SIG-M5 treated with dmso at 0.1 percent for 504 hours (cell line): ENCODE measurements around the gene CHAF1B.

Source experiments
- DNase-seq: peaks from one replicate; lab custom pipeline; 2025; ENCODE audit not compliant: unreplicated experiment; lab: John Stamatoyannopoulos, UW

CHAF1B gene

DNA sequence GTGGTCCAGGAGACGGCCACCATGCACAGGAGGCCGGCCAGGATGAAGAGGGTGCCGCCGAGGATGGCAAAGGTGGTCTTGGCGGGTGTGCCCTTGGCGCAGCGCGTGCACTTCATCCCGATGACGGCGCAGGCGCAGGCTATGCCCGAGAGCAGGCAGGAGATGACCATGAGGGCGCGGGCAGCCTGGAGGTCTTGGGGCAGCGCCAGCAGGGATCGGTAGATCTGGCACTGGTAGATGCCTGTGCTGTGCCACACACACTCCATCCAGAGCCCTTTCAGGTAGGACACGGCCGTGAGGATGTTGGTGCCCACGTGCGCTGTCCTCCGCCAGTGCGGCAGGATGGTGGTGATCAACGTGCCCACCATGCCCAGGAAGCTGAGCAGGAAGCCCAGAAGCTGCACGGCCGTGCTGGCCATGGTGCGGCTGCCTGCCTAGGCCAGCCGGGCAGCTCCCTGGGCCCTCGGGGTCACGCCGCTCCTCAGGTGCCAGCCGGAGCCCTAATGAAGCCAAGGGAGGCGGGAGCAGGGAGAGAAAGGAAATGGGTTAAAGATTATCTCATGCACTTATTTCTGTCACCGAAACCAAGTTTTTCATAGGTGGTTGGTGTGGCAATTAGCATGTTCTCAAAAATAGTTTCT, 76.2 kb downstream of the CHAF1B start:
- DNase-seq: no peak

DNA sequence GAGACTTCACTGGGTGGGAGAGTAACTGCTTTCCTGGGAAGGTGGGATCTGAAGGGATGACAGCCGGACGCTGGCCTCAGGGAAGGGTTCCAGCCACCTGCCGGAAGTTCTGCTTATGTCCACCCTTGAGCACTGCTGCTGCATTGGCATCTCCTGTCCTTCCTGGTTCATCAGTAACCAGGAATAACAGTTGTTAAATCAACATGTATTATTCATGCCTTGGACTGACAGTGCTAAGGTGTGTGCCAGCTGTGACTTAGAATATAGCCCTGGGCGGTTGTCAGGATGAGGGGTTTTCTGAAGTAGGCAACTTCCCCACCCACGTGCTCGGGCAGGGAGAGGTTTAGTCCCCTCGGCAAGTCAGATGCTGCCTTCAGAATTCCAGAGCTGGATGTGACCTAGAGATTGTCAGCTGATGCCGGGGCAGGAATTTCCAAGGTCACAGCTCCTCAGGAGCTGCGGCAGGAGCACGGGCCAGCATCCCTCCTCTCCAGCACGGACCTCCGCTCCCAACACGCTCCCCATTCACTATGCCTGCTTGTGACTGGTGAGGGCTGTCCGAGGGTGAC, 76.8 kb downstream of the CHAF1B start:
- no peak for DNase-seq

DNA sequence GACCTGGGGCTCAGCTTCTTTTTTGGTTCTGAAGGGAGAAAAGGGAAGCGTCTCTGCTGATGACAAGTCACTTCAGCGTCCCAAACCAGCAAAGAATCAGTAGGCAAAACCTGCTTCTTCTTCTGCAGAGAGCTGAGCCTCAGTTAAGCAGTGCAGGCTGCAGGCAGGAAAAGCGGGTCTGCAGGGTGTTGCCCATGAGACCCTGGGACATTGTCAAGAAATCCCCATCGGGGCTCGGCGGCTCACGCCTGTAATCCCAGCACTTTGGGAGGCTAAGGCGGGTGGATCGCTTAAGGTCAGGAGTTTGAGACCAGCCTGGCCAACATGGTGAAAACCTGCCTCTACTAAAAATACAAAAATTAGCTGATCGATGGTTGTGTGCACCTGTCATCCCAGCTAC, 78.0 kb downstream of the CHAF1B start:
- no peak for DNase-seq

DNA sequence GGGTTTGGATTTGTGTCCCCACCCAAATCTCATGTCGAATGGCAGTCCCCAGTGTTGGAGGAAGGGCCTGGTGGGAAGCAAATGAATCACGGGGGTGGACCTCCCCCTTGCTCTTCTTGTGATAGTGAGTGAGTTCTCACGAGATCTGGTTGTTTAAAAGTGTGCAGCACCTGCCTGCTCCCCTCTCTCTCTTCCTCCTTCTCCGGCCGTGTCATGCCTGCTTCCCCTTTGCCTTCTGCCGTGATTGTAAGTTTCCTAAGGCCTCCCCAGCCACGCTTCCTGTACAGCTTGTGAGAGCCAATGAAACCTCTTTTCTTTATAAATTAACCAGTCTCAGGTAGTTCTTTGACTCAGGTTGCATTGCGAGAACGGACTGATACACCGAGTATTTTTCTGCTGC, 78.8 kb downstream of the CHAF1B start:
- no peak for DNase-seq

DNA sequence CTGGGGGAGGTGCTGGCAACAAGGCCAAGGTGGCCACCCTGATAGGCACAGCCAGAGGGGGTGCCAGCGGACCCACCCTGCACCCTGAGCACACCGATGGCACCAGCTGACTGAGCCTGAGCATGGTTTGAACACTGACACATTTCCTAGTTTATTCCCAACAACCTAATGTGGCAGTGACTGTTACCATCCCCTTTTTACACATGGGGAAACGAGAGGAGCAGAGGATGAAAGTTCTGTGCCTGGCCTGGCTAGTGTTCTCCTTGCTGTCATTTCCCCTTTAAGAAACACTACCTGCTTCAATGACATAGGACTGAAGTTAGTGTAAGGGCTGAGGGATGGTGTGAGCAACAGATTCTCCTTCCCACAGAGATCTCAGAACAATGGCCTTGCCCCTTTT, 79.4 kb downstream of the CHAF1B start:
- DNase-seq: no peak

GRCh38 chr21:36465478-36465877, 80.3 kb downstream of the CHAF1B start:
- no peak for DNase-seq

DNA sequence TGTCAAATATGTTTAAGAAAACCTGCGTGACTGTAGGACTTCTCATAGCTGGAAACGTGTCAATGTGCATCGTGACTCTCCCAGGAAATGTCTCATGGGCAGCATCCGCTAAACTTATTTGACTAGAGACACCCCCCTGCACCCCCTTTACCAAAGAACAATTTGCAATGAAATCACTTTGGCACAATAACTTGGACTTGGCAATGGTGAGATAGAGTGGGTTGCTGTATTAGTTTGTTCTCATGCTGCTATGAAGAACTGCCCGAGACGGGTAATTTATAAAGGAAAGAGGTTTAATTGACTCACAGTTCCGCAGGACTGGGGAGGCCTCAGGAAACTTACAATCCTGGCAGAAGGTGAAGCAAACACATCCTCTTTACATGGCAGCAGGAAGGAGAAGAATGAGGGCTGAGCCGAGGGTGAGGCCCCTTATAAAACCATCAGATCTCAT, 80.9 kb downstream of the CHAF1B start:
- no peak for DNase-seq
